ENCODE results near the gene SPATA33.

Gene SPATA33

GRCh38 chr16:89711601-89712273, 54.1 kb downstream of the SPATA33 start:
- no peak for DNase-seq

GRCh38 chr16:89712274-89712781, 54.7 kb downstream of the SPATA33 start:
- no peak for DNase-seq

GRCh38 chr16:89716493-89716892, 58.9 kb downstream of the SPATA33 start:
- DNase-seq, result no peak

GRCh38 chr16:89716916-89717687, 59.5 kb downstream of the SPATA33 start:
- no peak for DNase-seq

GRCh38 chr16:89717688-89718505, 60.3 kb downstream of the SPATA33 start:
- DNase-seq, result no peak
